ENCODE measurements around the gene LMAN2L.

Gene LMAN2L

GRCh38 chr2:96715658-96716057 lies 24.2 kb downstream of the LMAN2L start:
- Histone ChIP-seq H3K9me3 (ENCODE audit: control extremely low read depth in 1 of 5, control insufficient read depth in 4 of 5, insufficient read depth in 2 of 5, low read depth in 1 of 5, low read length in 4 of 5) (no peaks in the 10 kb centered on the region), H3K4me1 (ENCODE audit: control extremely low read depth in 1 of 4, control insufficient read depth in 4 of 4, insufficient read depth in 4 of 4, low read length in 3 of 4) (no peaks in the 10 kb centered on the region), H3K27me3 (replicated peaks in 2 of 5; ENCODE audit: control insufficient read depth in 4 of 5, insufficient read depth in 5 of 5, low read length in 4 of 5) (no peaks in the 10 kb centered on the region), H3K4me3 (ENCODE audit: control insufficient read depth in 1 of 7, extremely low read depth in 1 of 7, insufficient read depth in 4 of 7, low read depth in 2 of 7, low read length in 6 of 7) (no peak overlapping the region), H3K27ac (ENCODE audit: insufficient read depth in 1 of 2, low read depth in 1 of 2, low read length in 2 of 2, poor library complexity in 1 of 2, severe bottlenecking in 2 of 2) (no peak overlapping the region), H3K36me3 (ENCODE audit: control insufficient read depth in 4 of 4, insufficient read depth in 4 of 4, low read length in 3 of 4) (peaks cover 11 to 33% (median 26%) of the 10 kb centered on the region in 4 experiments)
- WGBS (ENCODE audit: insufficient coverage): 100% methylated on average over 2 of the region's 5 CpGs
- DNase-seq: no peak
- ChIA-PET POLR2A (interaction anchor here (0.6 kb wide), 1 partner anchor 81 kb away, joined by 3 read pairs; no protein-coding TSS in a partner anchor), CTCF (interaction anchor here (0.5 to 1.3 kb wide), 2 partner anchors 96 to 100 kb away, joined by 3 read pairs; no protein-coding TSS in a partner anchor)

GRCh38 chr2:96710985-96711384 lies 28.9 kb downstream of the LMAN2L start:
- DNase-seq: no peak
- WGBS (ENCODE audit: insufficient coverage): 100% methylated on average over 3 of the region's 3 CpGs
- Histone ChIP-seq H3K4me1 (ENCODE audit: control extremely low read depth in 1 of 4, control insufficient read depth in 4 of 4, insufficient read depth in 4 of 4, low read length in 3 of 4) (no peaks in the 10 kb centered on the region), H3K27ac (ENCODE audit: insufficient read depth in 1 of 2, low read depth in 1 of 2, low read length in 2 of 2, poor library complexity in 1 of 2, severe bottlenecking in 2 of 2) (no peak overlapping the region), H3K9me3 (ENCODE audit: control extremely low read depth in 1 of 5, control insufficient read depth in 4 of 5, insufficient read depth in 2 of 5, low read depth in 1 of 5, low read length in 4 of 5) (peaks cover 0 to 5% (median 3%) of the 10 kb centered on the region in 5 experiments), H3K36me3 (ENCODE audit: control insufficient read depth in 4 of 4, insufficient read depth in 4 of 4, low read length in 3 of 4) (peaks cover 23 to 67% (median 49%) of the 10 kb centered on the region in 4 experiments), H3K4me3 (ENCODE audit: control insufficient read depth in 1 of 7, extremely low read depth in 1 of 7, insufficient read depth in 4 of 7, low read depth in 2 of 7, low read length in 6 of 7) (no peak overlapping the region), H3K27me3 (replicated peaks in 2 of 5; ENCODE audit: control insufficient read depth in 4 of 5, insufficient read depth in 5 of 5, low read length in 4 of 5) (no peaks in the 10 kb centered on the region)
- CTCF ChIA-PET: interaction anchor here (0.7 kb wide), 1 partner anchor 106 kb away, joined by 3 read pairs; no protein-coding TSS in a partner anchor
- POLR2A ChIA-PET: interaction anchor here (0.6 kb wide), 1 partner anchor 94 kb away, joined by 3 read pairs; no protein-coding TSS in a partner anchor

DNA sequence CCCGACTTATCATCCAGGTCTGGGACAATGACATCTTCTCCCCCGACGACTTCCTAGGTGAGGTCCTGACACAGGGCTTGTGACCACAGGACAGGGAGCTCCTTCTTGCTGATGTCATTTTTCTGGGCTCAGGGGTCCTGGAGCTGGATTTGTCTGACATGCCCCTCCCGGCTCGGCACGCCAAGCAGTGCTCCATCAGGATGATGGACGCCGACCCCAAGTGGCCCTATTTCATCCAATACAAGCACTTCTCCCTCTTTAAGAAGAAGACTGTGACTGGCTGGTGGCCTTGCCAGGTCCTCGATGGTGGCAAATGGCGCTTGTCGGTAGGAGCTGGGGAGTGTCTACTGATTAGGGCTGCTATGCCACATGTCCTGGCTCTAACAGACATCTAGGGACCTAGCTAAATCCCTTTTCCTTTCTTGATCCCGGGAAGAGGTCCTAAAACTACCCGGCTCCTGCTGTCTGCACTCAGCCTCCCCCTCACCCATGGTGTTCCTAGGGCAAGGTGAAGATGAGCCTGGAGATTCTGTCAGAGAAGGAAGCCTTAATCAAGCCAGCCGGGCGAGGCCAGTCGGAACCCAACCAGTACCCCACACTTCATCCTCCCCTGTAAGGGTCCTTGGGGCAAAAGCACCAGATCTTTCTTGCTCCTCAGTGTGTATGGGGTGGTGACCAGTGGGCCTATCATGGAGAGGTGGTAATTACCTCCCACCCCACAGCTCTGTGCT lies 36.7 kb downstream of the LMAN2L start:
- Histone ChIP-seq H3K27me3 (replicated peaks in 2 of 5; ENCODE audit: control insufficient read depth in 4 of 5, insufficient read depth in 5 of 5, low read length in 4 of 5) (no peaks in the 10 kb centered on the region), H3K9me3 (ENCODE audit: control extremely low read depth in 1 of 5, control insufficient read depth in 4 of 5, insufficient read depth in 2 of 5, low read depth in 1 of 5, low read length in 4 of 5) (no peaks in the 10 kb centered on the region), H3K4me3 (ENCODE audit: control insufficient read depth in 1 of 7, extremely low read depth in 1 of 7, insufficient read depth in 4 of 7, low read depth in 2 of 7, low read length in 6 of 7) (no peak overlapping the region), H3K27ac (ENCODE audit: insufficient read depth in 1 of 2, low read depth in 1 of 2, low read length in 2 of 2, poor library complexity in 1 of 2, severe bottlenecking in 2 of 2) (no peak overlapping the region), H3K36me3 (ENCODE audit: control insufficient read depth in 4 of 4, insufficient read depth in 4 of 4, low read length in 3 of 4) (peaks cover 11 to 53% (median 29%) of the 10 kb centered on the region in 4 experiments), H3K4me1 (ENCODE audit: control extremely low read depth in 1 of 4, control insufficient read depth in 4 of 4, insufficient read depth in 4 of 4, low read length in 3 of 4) (no peaks in the 10 kb centered on the region)
- ChIA-PET POLR2A (interaction anchor here (0.5 kb wide), 1 partner anchor 90 kb away, joined by 6 read pairs; no protein-coding TSS in a partner anchor), CTCF (no interaction called here)
- DNase-seq: no peak
- 98% methylated on average over 10 of the region's 16 CpGs for WGBS (ENCODE audit: insufficient coverage)

GRCh38 chr2:96702098-96702785 lies 37.6 kb downstream of the LMAN2L start:
- DNase-seq: no peak
- Histone ChIP-seq H3K36me3 (ENCODE audit: control insufficient read depth in 4 of 4, insufficient read depth in 4 of 4, low read length in 3 of 4) (peaks cover 9 to 45% (median 25%) of the 10 kb centered on the region in 4 experiments), H3K9me3 (ENCODE audit: control extremely low read depth in 1 of 5, control insufficient read depth in 4 of 5, insufficient read depth in 2 of 5, low read depth in 1 of 5, low read length in 4 of 5) (no peaks in the 10 kb centered on the region), H3K4me1 (ENCODE audit: control extremely low read depth in 1 of 4, control insufficient read depth in 4 of 4, insufficient read depth in 4 of 4, low read length in 3 of 4) (no peaks in the 10 kb centered on the region), H3K27ac (ENCODE audit: insufficient read depth in 1 of 2, low read depth in 1 of 2, low read length in 2 of 2, poor library complexity in 1 of 2, severe bottlenecking in 2 of 2) (no peak overlapping the region), H3K27me3 (replicated peaks in 2 of 5; ENCODE audit: control insufficient read depth in 4 of 5, insufficient read depth in 5 of 5, low read length in 4 of 5) (no peaks in the 10 kb centered on the region), H3K4me3 (ENCODE audit: control insufficient read depth in 1 of 7, extremely low read depth in 1 of 7, insufficient read depth in 4 of 7, low read depth in 2 of 7, low read length in 6 of 7) (no peak overlapping the region)
- ChIA-PET POLR2A (no interaction called here), CTCF (interaction anchor here (0.9 kb wide), 1 partner anchor 34 kb away, joined by 3 read pairs; no protein-coding TSS in a partner anchor)
- WGBS (ENCODE audit: insufficient coverage): over 99% methylated on average over 13 of the region's 17 CpGs

DNA sequence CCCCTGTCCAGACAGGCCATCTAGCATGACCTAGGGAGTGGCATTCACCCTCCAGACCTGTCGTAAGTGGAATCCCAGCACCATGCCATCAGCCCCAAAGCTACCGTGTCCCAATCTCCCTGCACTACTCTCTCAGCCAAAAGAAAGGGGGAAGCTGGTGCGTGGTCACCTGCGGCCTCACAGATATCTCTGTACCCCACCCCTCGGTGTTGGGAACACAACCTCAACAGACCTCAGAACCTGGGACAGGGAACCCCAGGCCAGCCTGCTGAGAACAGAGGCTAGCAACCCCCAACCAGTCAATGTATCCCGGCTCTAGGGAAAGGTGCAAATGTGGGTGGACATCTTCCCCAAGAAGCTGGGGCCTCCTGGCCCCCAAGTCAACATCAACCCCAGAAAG lies 38.2 kb downstream of the LMAN2L start:
- CTCF ChIA-PET: no interaction called here
- H3K36me3 ChIP-seq (ENCODE audit: control insufficient read depth in 4 of 4, insufficient read depth in 4 of 4, low read length in 3 of 4): peaks cover 9 to 39% (median 22%) of the 10 kb centered on the region in 4 experiments

GRCh38 chr2:96700086-96700485 lies 39.8 kb downstream of the LMAN2L start:
- 98% methylated on average over 7 of the region's 8 CpGs for WGBS (ENCODE audit: insufficient coverage)
- no peak for DNase-seq
- Histone ChIP-seq H3K27me3 (replicated peaks in 2 of 5; ENCODE audit: control insufficient read depth in 4 of 5, insufficient read depth in 5 of 5, low read length in 4 of 5) (no peaks in the 10 kb centered on the region), H3K4me3 (ENCODE audit: control insufficient read depth in 1 of 7, extremely low read depth in 1 of 7, insufficient read depth in 4 of 7, low read depth in 2 of 7, low read length in 6 of 7) (no peak overlapping the region), H3K4me1 (ENCODE audit: control extremely low read depth in 1 of 4, control insufficient read depth in 4 of 4, insufficient read depth in 4 of 4, low read length in 3 of 4) (peaks cover 0 to 2% (median under 1%) of the 10 kb centered on the region in 4 experiments), H3K27ac (ENCODE audit: insufficient read depth in 1 of 2, low read depth in 1 of 2, low read length in 2 of 2, poor library complexity in 1 of 2, severe bottlenecking in 2 of 2) (no peak overlapping the region), H3K9me3 (ENCODE audit: control extremely low read depth in 1 of 5, control insufficient read depth in 4 of 5, insufficient read depth in 2 of 5, low read depth in 1 of 5, low read length in 4 of 5) (no peaks in the 10 kb centered on the region), H3K36me3 (ENCODE audit: control insufficient read depth in 4 of 4, insufficient read depth in 4 of 4, low read length in 3 of 4) (peaks cover 7 to 23% (median 11%) of the 10 kb centered on the region in 4 experiments)
- ChIA-PET CTCF (no interaction called here), POLR2A (no interaction called here)

More for the DNA sequence above, 38.2 kb downstream of the LMAN2L start:
- POLR2A ChIA-PET: no interaction called here
- no peaks in the 10 kb centered on the region for H3K9me3 ChIP-seq (ENCODE audit: control extremely low read depth in 1 of 5, control insufficient read depth in 4 of 5, insufficient read depth in 2 of 5, low read depth in 1 of 5, low read length in 4 of 5)
- H3K27ac ChIP-seq (ENCODE audit: insufficient read depth in 1 of 2, low read depth in 1 of 2, low read length in 2 of 2, poor library complexity in 1 of 2, severe bottlenecking in 2 of 2): no peak overlapping the region
- no peaks in the 10 kb centered on the region for H3K4me1 ChIP-seq (ENCODE audit: control extremely low read depth in 1 of 4, control insufficient read depth in 4 of 4, insufficient read depth in 4 of 4, low read length in 3 of 4)
- DNase-seq: no peak
- H3K4me3 ChIP-seq (ENCODE audit: control insufficient read depth in 1 of 7, extremely low read depth in 1 of 7, insufficient read depth in 4 of 7, low read depth in 2 of 7, low read length in 6 of 7): no peak overlapping the region
- 96% methylated on average over 4 of the region's 6 CpGs for WGBS (ENCODE audit: insufficient coverage)
- no peaks in the 10 kb centered on the region for H3K27me3 ChIP-seq (replicated peaks in 2 of 5; ENCODE audit: control insufficient read depth in 4 of 5, insufficient read depth in 5 of 5, low read length in 4 of 5)

DNA sequence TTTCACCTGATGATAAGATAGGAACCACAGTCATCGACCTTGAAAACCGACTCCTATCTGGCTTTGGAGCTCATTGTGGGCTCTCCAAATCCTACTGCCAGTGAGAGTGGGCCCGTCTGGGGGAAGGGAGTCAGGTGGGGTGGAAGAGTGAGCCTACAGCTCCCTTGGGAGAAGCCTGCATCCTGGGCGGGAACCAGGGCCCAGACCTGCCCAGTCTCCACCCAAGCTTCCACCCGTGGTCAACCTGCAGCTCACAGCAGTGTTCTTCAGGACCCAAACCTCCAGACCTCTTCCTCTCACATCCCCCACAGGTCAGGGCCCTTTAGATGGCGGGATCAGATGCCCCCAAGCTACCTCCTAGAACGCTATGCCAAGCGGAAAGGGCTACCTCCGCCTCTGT lies 40.2 kb downstream of the LMAN2L start:
- CTCF ChIA-PET: no interaction called here

More for the DNA sequence above, 40.2 kb downstream of the LMAN2L start:
- POLR2A ChIA-PET: no interaction called here
- no peaks in the 10 kb centered on the region for H3K27me3 ChIP-seq (replicated peaks in 2 of 5; ENCODE audit: control insufficient read depth in 4 of 5, insufficient read depth in 5 of 5, low read length in 4 of 5)
- H3K4me3 ChIP-seq (ENCODE audit: control insufficient read depth in 1 of 7, extremely low read depth in 1 of 7, insufficient read depth in 4 of 7, low read depth in 2 of 7, low read length in 6 of 7): no peak overlapping the region
- H3K9me3 ChIP-seq (ENCODE audit: control extremely low read depth in 1 of 5, control insufficient read depth in 4 of 5, insufficient read depth in 2 of 5, low read depth in 1 of 5, low read length in 4 of 5): no peaks in the 10 kb centered on the region
- 95% methylated on average over 6 of the region's 9 CpGs for WGBS (ENCODE audit: insufficient coverage)
- H3K4me1 ChIP-seq (ENCODE audit: control extremely low read depth in 1 of 4, control insufficient read depth in 4 of 4, insufficient read depth in 4 of 4, low read length in 3 of 4): peaks cover 0 to 7% (median 3%) of the 10 kb centered on the region in 4 experiments
- no peak for DNase-seq
- peaks cover 5 to 19% (median 8%) of the 10 kb centered on the region in 4 experiments for H3K36me3 ChIP-seq (ENCODE audit: control insufficient read depth in 4 of 4, insufficient read depth in 4 of 4, low read length in 3 of 4)
- no peak overlapping the region for H3K27ac ChIP-seq (ENCODE audit: insufficient read depth in 1 of 2, low read depth in 1 of 2, low read length in 2 of 2, poor library complexity in 1 of 2, severe bottlenecking in 2 of 2)

Measured in common myeloid progenitor, CD34-positive (primary cell).